Measurements from ENCODE around the gene RAB3A.

Gene RAB3A

GRCh38 chr19:18194181-18194530 lies 9.7 kb downstream of the RAB3A start:
- TF ChIP-seq TAF1 (IDR thresholded peaks at IDR 0.05; ENCODE audit: borderline replicate concordance, insufficient read depth, low read length) (no peak), POLR2AphosphoS5 (IDR thresholded peaks at IDR 0.05; ENCODE audit: low read depth, low read length) (no peak), FOXP2 (optimal IDR thresholded peaks at IDR 0.05; ENCODE audit: borderline replicate concordance, extremely low read depth, extremely low read length, insufficient read depth) (no peak), REST (IDR thresholded peaks at IDR 0.05; ENCODE audit: insufficient read depth in 1 of 2, low read depth in 2 of 2, low read length in 2 of 2) (no peak), SIN3A (IDR thresholded peaks at IDR 0.05; ENCODE audit: borderline replicate concordance, insufficient read depth, low read length) (no peak)

- TF ChIP-seq REST (IDR thresholded peaks at IDR 0.05; ENCODE audit: insufficient read depth in 1 of 2, low read depth in 2 of 2, low read length in 2 of 2) (no peak), FOXP2 (optimal IDR thresholded peaks at IDR 0.05; ENCODE audit: borderline replicate concordance, extremely low read depth, extremely low read length, insufficient read depth) (no peak), SIN3A (IDR thresholded peaks at IDR 0.05; ENCODE audit: borderline replicate concordance, insufficient read depth, low read length) (no peak), TAF1 (IDR thresholded peaks at IDR 0.05; ENCODE audit: borderline replicate concordance, insufficient read depth, low read length) (no peak), POLR2AphosphoS5 (IDR thresholded peaks at IDR 0.05; ENCODE audit: low read depth, low read length) (no peak; the same call in 1 of the 2 replicates)
These were observed 10.3 kb downstream of the RAB3A start for GRCh38 chr19:18193388-18194180.

- TF ChIP-seq POLR2AphosphoS5 (IDR thresholded peaks at IDR 0.05; ENCODE audit: low read depth, low read length) (peak; percentile 61), FOXP2 (optimal IDR thresholded peaks at IDR 0.05; ENCODE audit: borderline replicate concordance, extremely low read depth, extremely low read length, insufficient read depth) (peak; percentile 72), TAF1 (IDR thresholded peaks at IDR 0.05; ENCODE audit: borderline replicate concordance, insufficient read depth, low read length) (peak; percentile 79; the same call in 1 of the 2 replicates), SIN3A (IDR thresholded peaks at IDR 0.05; ENCODE audit: borderline replicate concordance, insufficient read depth, low read length) (no peak)
These were observed 11.0 kb downstream of the RAB3A start, which contains the start of gene MPV17L2 for GRCh38 chr19:18192673-18193387. MPV17L2 (plus strand) TSS chr19:18193218; CDS start chr19:18193282, 64 bp downstream.

GRCh38 chr19:18191640-18192062 lies 12.2 kb downstream of the RAB3A start:
- no peak for TF ChIP-seq FOXP2 (optimal IDR thresholded peaks at IDR 0.05; ENCODE audit: borderline replicate concordance, extremely low read depth, extremely low read length, insufficient read depth)
- TF ChIP-seq REST (IDR thresholded peaks at IDR 0.05; ENCODE audit: insufficient read depth in 1 of 2, low read depth in 2 of 2, low read length in 2 of 2): no peak
- TF ChIP-seq TAF1 (IDR thresholded peaks at IDR 0.05; ENCODE audit: borderline replicate concordance, insufficient read depth, low read length): no peak
- no peak for TF ChIP-seq SIN3A (IDR thresholded peaks at IDR 0.05; ENCODE audit: borderline replicate concordance, insufficient read depth, low read length)
- TF ChIP-seq POLR2AphosphoS5 (IDR thresholded peaks at IDR 0.05; ENCODE audit: low read depth, low read length): no peak

- no peak for TF ChIP-seq FOXP2 (optimal IDR thresholded peaks at IDR 0.05; ENCODE audit: borderline replicate concordance, extremely low read depth, extremely low read length, insufficient read depth)
- TF ChIP-seq TAF1 (IDR thresholded peaks at IDR 0.05; ENCODE audit: borderline replicate concordance, insufficient read depth, low read length): no peak
- no peak for TF ChIP-seq REST (IDR thresholded peaks at IDR 0.05; ENCODE audit: insufficient read depth in 1 of 2, low read depth in 2 of 2, low read length in 2 of 2)
- TF ChIP-seq SIN3A (IDR thresholded peaks at IDR 0.05; ENCODE audit: borderline replicate concordance, insufficient read depth, low read length): no peak
These were observed 13.6 kb downstream of the RAB3A start for GRCh38 chr19:18190278-18190677.

Measured in PFSK-1 (cell line).